Vagina (tissue), 2 donors: ENCODE measurements around the gene TWF2.

Experiments used
- CTCF ChIP-seq, 3 experiments: fragments of 450-650 bp in 2 of 3; fragments of 200-600 bp in 1 of 3; sonication (generic) in 1 of 3; IDR thresholded peaks; one replicate each; pipeline ENCODE4 v1.5.1; 2017 to 2019; ENCODE audit warnings: antibody characterized with exemption in 3 of 3, mild to moderate bottlenecking in 2 of 3, moderate library complexity in 2 of 3
- POLR2A ChIP-seq, 2 donors: fragments of 450-650 bp; IDR thresholded peaks; one replicate each; pipeline ENCODE4 v1.6.1; 2017; ENCODE audit warnings: antibody characterized with exemption in 2 of 2, mild to moderate bottlenecking in 2 of 2, moderate library complexity in 2 of 2

GRCh38 chr3:52233968-52234367, 5.0 kb downstream of the TWF2 start:
- no peak for TF ChIP-seq CTCF (IDR thresholded peaks at IDR 0.05)
- no peak for TF ChIP-seq POLR2A (IDR thresholded peaks at IDR 0.05)
